GM18519 (cell line): ENCODE data around the gene OR8K1.

ENCODE experiments used
- ATAC-seq: cut with Tn5 transposase; IDR thresholded peaks from one replicate; pipeline ENCODE4 v1.9.1; 2021; ENCODE audit warnings: mild to moderate bottlenecking, moderate library complexity; ENCODE audit not compliant: unreplicated experiment, low FRiP score

Gene OR8K1

GRCh38 chr11:56345739-56346138 lies at the start of gene OR8K1:
Gene OR8K1, plus strand, starts transcription at chr11:56346039. Its CDS starts 0 bp downstream, at chr11:56346039.
- no peak for ATAC-seq

GRCh38 chr11:56296898-56297297 lies 48.9 kb upstream of the OR8K1 start:
- no peak for ATAC-seq

- no peak for ATAC-seq
These were observed 38.0 kb upstream of the OR8K1 start for GRCh38 chr11:56307836-56308235.

GRCh38 chr11:56314844-56315243 lies 31.0 kb upstream of the OR8K1 start, which contains the start of gene OR8K3:
Gene OR8K3, plus strand, starts transcription at chr11:56315144. Its CDS starts 3,163 bp downstream, at chr11:56318307.
- no peak for ATAC-seq

GRCh38 chr11:56331861-56332491 lies 13.9 kb upstream of the OR8K1 start:
- ATAC-seq: no peak

GRCh38 chr11:56333156-56333555 lies 12.7 kb upstream of the OR8K1 start:
- no peak for ATAC-seq

GRCh38 chr11:56340289-56340688 lies 5.5 kb upstream of the OR8K1 start:
- no peak for ATAC-seq

GRCh38 chr11:56353991-56354390 lies 8.2 kb downstream of the OR8K1 start, which contains the start of gene OR8J1:
Gene OR8J1, plus strand, starts transcription at chr11:56354291. Its CDS starts 5,956 bp downstream, at chr11:56360247.
- no peak for ATAC-seq

GRCh38 chr11:56375324-56375723 lies 29.5 kb downstream of the OR8K1 start, which contains the start of gene OR8U1:
Gene OR8U1, plus strand, starts transcription at chr11:56375624. Its CDS starts 0 bp downstream, at chr11:56375624.
- no peak for ATAC-seq

- no peak for ATAC-seq
These were observed 34.3 kb downstream of the OR8K1 start for GRCh38 chr11:56380120-56380519.

GRCh38 chr11:56394381-56394780 lies 48.5 kb downstream of the OR8K1 start:
- no peak for ATAC-seq

- ATAC-seq: no peak
These were observed 50.2 kb downstream of the OR8K1 start for GRCh38 chr11:56396047-56396446.
